GM12878 (cell line): Measurements from ENCODE around the gene SYPL2. TPM values are rescaled to one million over a fixed set of nuclear protein-coding genes. Genes with fewer than 3 reads are reported as not detected.

ENCODE experiments used
- MTA2 ChIP-seq: fragments of 450-650 bp; IDR thresholded peaks from 2 replicates; pipeline ENCODE4 v1.6.1; 2016; ENCODE audit warnings: low read depth, mild to moderate bottlenecking, moderate library complexity
- MTA3 ChIP-seq: IDR thresholded peaks from 2 replicates; pipeline ENCODE4 v1.6.1; 2012; ENCODE audit warnings: low read length, inconsistent platforms, borderline replicate concordance
- PRDM15 ChIP-seq: fragments of 450-650 bp; formaldehyde crosslinking; IDR thresholded peaks from 2 replicates; pipeline ENCODE4 v1.4.0; 2020; ENCODE audit warnings: mild to moderate bottlenecking, moderate library complexity
- RELB ChIP-seq: fragments of 450-650 bp; IDR thresholded peaks from 2 replicates; pipeline ENCODE4 v1.6.1; 2017; ENCODE audit warnings: low read depth, mild to moderate bottlenecking, moderate library complexity
- ZBTB40 ChIP-seq: fragments of 450-650 bp; IDR thresholded peaks from 2 replicates; pipeline ENCODE4 v1.6.1; 2016; ENCODE audit warnings: mild to moderate bottlenecking, moderate library complexity, borderline replicate concordance
- polyA plus RNA-seq, 11 experiments: library from polyadenylated mRNA; depleted of rRNA in 4 of 11; unstranded in 6 of 11; stranded (reverse) in 5 of 11; fragments of >200 nt; fragmentation: Nextera tagmentation in 4 of 11; fragmentation: Illumina TruSeq in 1 of 11; extraction: Ambion mirVana in 4 of 11; extraction: Trizol in 1 of 11; gene quantifications; 1 replicate in 1 of 11; 2 replicates in 10 of 11; pipeline versions ENCODE4 v1.2.1 to v1.2.3, GENCODE V29; 2011 to 2016; ENCODE audit warnings: inconsistent platforms in 2 of 11, missing spikeins in 2 of 11, low read depth in 1 of 11
- total RNA-seq, 4 experiments: library from RNA; depleted of rRNA in 3 of 4; stranded (reverse); fragments of >200 nt in 3 of 4; fragmentation: Illumina TruSeq in 1 of 4; extraction: Trizol in 1 of 4; gene quantifications; 2 replicates each; pipeline versions ENCODE4 v1.2.1 to v1.2.3, GENCODE V29; 2013 to 2021

SYPL2 gene
- total and polyA plus RNA-seq, 10 of the 15 experiments (the other 5 are each of a cell fraction or from before 2014, with no cell fraction given) = 0.04 to 0.11 (median 0.06) TPM; not detected in 3

- TF ChIP-seq MTA2 (no peak), RELB (no peak), ZBTB40 (no peak), MTA3 (no peak), PRDM15 (CRISPR knock-in tag) (no peak)
These were observed 20.9 kb downstream of the SYPL2 start (continued) for GRCh38 chr1:109487261-109487660.
